GM10266 (cell line): ENCODE measurements around the gene TLE6.
"Not testable (repeated sequence)": the region's sequence is repeated elsewhere in the genome, so short reads cannot be mapped to it uniquely, and the experiment has no call there.

ENCODE experiments used
- DNase-seq: peaks from one replicate; pipeline ENCODE4 v3.0.0; 2012; ENCODE audit errors: extremely low spot score
- CTCF ChIP-seq: IDR thresholded peaks from 2 replicates; pipeline ENCODE4 v1.5.1; 2012; ENCODE audit warnings: mild to moderate bottlenecking, low read depth; ENCODE audit not compliant: control insufficient read depth, insufficient read depth; ENCODE audit errors: missing control alignments

The TLE6 gene

DNA sequence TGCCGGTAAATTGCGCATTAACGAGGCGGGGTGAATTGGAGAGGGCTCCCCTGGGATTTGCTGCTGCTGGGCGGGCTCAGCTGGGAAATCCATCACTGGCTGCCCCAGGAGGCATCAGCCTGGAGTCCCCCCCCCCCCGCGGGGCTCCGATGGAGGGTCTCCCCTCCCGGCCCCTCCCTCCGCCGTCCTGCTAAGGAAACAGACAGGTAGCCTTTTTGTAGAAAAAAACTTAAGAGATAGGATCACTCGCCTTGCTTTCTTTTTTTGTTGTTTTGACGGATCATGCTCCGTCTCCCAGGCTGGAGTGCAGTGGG, 6.8 kb downstream of the TLE6 start:
- TF ChIP-seq CTCF, result no peak
- DNase-seq, result no peak

GRCh38 chr19:2986951-2987524, 9.7 kb downstream of the TLE6 start:
- no peak for DNase-seq
- TF ChIP-seq CTCF, result no peak

- TF ChIP-seq CTCF, result no peak
- peak; percentile 12 for DNase-seq
These were observed 10.4 kb downstream of the TLE6 start for GRCh38 chr19:2987797-2988196.

- DNase-seq, result no peak
- no peak for TF ChIP-seq CTCF
These were observed 11.2 kb downstream of the TLE6 start for GRCh38 chr19:2988568-2988967.

DNA sequence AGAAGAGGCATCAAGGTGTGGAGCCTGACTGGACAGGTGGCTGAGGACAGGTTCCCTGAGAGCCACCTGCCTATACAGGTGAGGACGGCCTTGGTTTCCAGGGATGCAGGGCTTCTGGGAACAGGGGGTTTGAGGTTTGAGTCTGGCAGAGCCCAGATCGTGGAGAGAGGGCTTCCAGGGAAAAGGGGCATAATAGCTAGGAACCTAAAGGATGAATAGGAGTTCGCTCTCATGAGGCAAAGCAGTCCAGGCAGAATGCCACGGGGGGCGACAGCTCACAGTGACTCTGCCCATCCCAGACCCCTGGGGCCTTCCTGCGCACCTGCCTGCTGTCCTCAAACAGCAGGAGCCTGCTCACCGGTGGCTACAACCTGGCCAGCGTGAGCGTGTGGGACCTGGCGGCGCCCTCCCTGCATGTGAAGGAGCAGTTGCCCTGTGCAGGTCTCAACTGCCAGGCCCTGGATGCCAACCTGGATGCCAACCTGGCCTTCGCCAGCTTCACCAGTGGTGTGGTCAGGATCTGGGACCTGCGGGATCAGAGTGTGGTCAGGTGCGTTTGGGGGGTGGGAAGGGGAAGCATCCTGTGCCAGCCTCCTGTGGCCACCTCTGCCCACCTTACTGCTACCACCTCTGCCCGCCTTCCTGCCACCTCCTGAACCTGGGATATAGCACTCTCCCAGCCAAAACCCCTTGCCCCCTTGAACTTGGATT, 12.0 kb downstream of the TLE6 start:
- no peak for TF ChIP-seq CTCF
- DNase-seq, result no peak

DNA sequence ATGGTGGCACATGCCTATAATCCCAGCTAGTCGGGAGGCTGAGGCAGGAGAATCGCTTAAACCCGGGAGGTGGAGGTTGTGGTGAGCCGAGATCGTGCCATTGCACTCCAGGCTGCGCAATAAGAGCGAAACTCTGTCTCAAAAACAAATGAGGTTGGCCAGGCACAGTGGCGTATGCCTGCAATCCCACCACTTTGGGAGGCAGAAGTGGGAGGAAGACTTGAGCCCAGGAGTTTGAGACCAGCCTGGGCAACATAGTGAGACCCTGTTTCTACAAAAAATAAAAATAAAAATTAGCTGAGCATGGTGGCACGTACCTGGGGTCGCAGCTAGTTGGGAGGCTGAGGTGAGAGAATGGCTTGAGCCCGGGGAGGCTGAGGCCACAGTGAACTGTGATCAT, 15.0 kb downstream of the TLE6 start:
- DNase-seq, result not testable (repeated sequence)

- no peak for TF ChIP-seq CTCF
- no peak for DNase-seq
These were observed 15.6 kb downstream of the TLE6 start for GRCh38 chr19:2992958-2993357.

GRCh38 chr19:2993579-2993978, 16.2 kb downstream of the TLE6 start:
- DNase-seq, result no peak
- TF ChIP-seq CTCF, result no peak
